ENCODE measurements around the gene SUCO.

DNA sequence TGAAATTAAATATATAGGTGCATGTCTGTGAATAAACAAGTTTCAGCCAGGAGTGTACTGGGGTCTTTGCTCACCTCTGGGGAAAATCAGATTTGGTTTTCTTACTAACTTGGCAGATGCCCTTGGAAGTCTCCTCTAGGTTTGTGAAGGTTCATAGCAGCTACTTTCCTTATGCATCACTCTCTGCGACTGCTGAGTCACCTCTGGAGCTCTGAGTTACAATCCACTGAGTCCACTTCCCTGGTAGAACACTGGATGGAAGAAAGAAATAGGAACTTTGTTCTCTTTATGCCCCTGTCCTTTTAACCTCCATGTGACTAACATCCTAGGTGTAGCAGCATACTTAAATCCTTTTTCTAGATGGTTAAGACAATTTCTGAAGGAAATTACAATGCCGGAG lies 121.6 kb downstream of the SUCO start:
- TF ChIP-seq, protein P1, sequence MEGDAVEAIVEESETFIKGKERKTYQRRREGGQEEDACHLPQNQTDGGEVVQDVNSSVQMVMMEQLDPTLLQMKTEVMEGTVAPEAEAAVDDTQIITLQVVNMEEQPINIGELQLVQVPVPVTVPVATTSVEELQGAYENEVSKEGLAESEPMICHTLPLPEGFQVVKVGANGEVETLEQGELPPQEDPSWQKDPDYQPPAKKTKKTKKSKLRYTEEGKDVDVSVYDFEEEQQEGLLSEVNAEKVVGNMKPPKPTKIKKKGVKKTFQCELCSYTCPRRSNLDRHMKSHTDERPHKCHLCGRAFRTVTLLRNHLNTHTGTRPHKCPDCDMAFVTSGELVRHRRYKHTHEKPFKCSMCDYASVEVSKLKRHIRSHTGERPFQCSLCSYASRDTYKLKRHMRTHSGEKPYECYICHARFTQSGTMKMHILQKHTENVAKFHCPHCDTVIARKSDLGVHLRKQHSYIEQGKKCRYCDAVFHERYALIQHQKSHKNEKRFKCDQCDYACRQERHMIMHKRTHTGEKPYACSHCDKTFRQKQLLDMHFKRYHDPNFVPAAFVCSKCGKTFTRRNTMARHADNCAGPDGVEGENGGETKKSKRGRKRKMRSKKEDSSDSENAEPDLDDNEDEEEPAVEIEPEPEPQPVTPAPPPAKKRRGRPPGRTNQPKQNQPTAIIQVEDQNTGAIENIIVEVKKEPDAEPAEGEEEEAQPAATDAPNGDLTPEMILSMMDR (conservative IDR thresholded peaks at IDR 0.05; ENCODE audit: low read length) = no peak
- TF ChIP-seq EZH2phosphoT487 (IDR thresholded peaks at IDR 0.05; ENCODE audit: borderline replicate concordance) = no peak
